GM12892 (cell line): Measurements from ENCODE around the gene TLE2.
"Not testable (repeated sequence)": the region's sequence is repeated elsewhere in the genome, so short reads cannot be mapped to it uniquely, and the experiment has no call there.

Experiments used
- DNase-seq: peaks from one replicate; pipeline ENCODE4 v3.0.0; 2011; ENCODE audit not compliant: insufficient read length
- FAIRE-seq: peaks from 2 replicates; lab custom pipeline; 2011; peaks lifted over from hg19 to GRCh38; lab: Jason Lieb, UNC
- POLR2A ChIP-seq: IDR thresholded peaks from 2 replicates; pipeline ENCODE4 v1.6.1; 2011; ENCODE audit warnings: low read depth, low read length, control low read depth
- POLR2AphosphoS5 ChIP-seq: IDR thresholded peaks from 2 replicates; pipeline ENCODE4 v1.6.1; 2011; ENCODE audit warnings: low read depth, low read length, control low read depth
- TAF1 ChIP-seq: IDR thresholded peaks from 2 replicates; pipeline ENCODE4 v1.6.1; 2011; ENCODE audit warnings: low read depth, mild to moderate bottlenecking, control low read depth, low read length, borderline replicate concordance

The TLE2 gene

GRCh38 chr19:3054972-3055740 is 26.1 kb upstream of the TLE2 start:
- FAIRE-seq: no peak

GRCh38 chr19:3054265-3054971 is 25.3 kb upstream of the TLE2 start:
- DNase-seq: no peak
- TF ChIP-seq TAF1 (no peak), POLR2AphosphoS5 (no peak), POLR2A (no peak; the same call in 1 of the 2 replicates)
- FAIRE-seq: no peak

More at GRCh38 chr19:3054972-3055740, 26.1 kb upstream of the TLE2 start:
- TF ChIP-seq POLR2AphosphoS5 (no peak), TAF1 (no peak), POLR2A (no peak)
- DNase-seq: no peak

DNA sequence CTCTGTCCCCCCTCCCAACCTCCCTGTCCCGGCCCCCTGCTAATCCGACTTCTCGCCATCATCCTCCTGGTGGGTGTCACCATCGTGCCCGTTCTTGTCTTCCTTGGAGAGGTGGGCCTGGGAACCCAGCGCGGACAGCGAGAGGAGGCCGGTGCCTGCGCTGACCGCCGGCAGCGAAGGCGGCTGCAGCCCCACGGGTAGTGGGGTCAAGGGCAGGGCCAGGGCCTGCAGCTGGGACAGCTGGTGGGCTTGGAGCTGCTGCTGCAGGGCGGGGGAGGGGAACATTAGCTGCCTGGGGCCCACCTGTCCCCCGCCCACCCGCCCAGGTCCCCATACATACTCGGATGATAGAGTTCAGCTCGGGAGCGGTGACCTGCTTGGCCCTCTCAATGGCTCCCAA is 24.7 kb upstream of the TLE2 start:
- TF ChIP-seq POLR2A (no peak), POLR2AphosphoS5 (no peak), TAF1 (no peak)
- DNase-seq: no peak
- no peak for FAIRE-seq

DNA sequence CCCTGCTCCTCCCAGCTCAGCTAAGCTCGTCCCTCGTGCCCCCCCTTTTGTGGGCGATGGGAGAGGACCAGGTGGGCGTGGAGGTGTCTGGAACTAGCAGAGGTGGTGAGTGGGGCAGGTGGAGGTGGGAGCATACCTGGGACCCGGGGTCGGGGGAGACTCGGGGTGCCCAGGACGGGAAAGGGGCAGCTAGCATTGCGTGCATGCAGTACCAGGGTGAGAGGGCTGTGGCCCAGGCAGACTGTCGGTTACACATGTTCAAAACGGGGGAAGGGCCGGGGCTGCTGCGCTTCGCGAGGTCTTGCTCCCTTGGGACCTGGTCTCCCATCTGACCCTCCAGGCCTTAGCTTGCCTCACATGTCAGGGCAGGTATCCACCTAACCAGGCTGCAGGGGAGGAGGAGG is 24.1 kb upstream of the TLE2 start:
- DNase-seq (no peak), FAIRE-seq (no peak)
- TF ChIP-seq TAF1 (no peak), POLR2AphosphoS5 (no peak), POLR2A (no peak; the same call in 1 of the 2 replicates)

DNA sequence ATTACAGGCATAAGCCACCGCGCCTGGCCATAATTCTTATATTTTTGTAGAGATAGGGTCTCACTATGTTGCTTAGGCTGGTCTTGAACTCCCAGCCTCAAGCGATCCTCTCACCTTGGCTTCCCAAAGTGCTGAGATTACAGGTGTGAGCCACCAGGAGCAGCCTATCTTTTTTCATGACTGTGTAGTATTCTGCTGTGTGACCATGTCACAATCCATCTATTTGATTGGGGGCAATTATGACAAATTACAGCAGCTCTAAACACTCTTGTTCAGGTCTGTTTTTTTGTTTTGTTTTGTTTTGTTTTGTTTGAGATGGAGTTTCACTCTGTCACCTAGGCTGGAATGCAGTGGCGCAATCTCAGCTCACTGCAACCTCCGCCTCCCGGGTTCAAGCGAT is 20.9 kb upstream of the TLE2 start:
- not testable (repeated sequence) for DNase-seq, FAIRE-seq

DNA sequence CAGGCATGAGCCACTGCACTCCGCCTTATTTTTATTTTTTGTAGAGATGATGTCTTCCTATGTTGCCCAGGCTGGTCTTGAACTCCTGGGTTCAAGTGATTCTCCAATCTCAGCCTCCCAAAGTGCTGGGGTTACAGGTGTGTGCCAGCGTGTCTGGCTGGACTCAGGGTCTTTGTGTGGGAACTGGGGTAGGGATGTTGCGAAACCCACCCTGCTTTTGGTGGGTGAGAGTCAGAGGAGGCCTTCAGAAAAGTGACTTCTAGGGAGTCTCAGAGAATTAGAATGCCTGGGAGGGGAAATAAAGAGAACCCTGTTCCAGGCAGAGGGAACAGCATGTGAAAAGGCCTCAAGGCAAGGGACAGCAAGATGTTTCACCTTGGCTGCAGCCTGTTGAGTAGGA is 20.0 kb upstream of the TLE2 start:
- no peak for DNase-seq
- no peak for FAIRE-seq
- TF ChIP-seq POLR2A: no peak
- TF ChIP-seq TAF1: no peak
- TF ChIP-seq POLR2AphosphoS5: no peak

DNA sequence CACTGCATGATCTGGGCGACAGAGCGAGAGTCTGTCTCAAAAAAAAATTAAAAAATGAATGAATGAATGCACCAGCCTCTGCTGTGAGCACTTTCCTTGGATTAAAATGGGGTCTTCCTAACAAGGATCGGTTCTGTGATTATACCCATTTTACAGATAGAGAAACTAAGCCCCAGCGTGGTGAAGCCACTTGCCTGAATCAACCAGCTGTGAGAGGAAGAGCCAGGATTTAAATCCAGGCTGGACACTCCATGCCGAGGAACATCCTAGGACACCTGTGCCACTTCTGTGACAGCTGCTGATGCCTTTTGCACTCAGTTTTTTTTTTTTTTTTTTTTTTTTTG is 19.1 kb upstream of the TLE2 start:
- FAIRE-seq: no peak

GRCh38 chr19:3047496-3048189 is 18.6 kb upstream of the TLE2 start:
- FAIRE-seq (no peak), DNase-seq (no peak)
- TF ChIP-seq POLR2AphosphoS5: no peak
- TF ChIP-seq TAF1: no peak
- TF ChIP-seq POLR2A: no peak

More for the DNA sequence above, 19.1 kb upstream of the TLE2 start:
- TF ChIP-seq TAF1 (no peak), POLR2A (no peak), POLR2AphosphoS5 (no peak)
- DNase-seq: no peak

- no peak for DNase-seq
- no peak for TF ChIP-seq TAF1
- FAIRE-seq: no peak
Observed at GRCh38 chr19:3046698-3047495, 17.8 kb upstream of the TLE2 start.

DNA sequence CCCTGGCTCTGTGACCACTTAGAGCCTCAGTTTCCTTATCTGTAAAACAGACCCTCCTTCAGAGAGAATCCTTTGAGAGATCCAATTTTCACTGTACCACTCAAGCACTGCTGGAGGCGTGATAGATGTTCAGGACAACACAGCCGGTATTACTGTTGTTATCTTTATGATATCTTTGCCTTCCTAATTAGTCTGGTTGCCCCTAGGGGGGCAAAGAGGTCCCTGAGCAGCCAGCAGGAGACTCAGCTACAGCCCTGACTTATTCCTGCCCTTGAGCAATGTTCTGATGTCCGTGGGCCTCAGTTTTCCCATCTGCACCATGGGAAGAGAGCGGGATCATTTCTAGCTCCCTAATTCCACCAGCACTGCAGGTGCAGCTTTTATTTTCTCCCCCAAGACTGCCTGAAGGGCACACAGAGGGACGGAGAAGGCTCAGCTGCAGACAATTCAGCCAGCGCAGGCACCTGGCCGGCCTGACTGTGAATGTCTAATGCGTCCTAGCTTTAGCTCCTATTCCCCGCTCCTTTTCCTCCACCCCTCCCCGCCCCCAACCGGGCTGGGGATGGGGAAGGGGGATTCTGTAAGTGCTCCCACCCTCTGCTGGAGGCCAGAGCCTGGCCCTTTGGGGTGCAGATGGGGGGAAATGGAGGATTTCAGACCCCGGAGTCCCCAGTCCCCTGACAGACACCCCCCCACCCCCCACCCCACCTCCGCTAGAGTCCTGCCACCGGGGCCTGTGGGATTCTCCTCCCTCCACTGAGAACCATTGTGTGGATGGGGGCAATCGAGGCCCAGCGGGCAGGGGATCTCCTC is 17.0 kb upstream of the TLE2 start:
- TF ChIP-seq POLR2A (no peak), POLR2AphosphoS5 (no peak), TAF1 (no peak)
- FAIRE-seq: no peak

More for the DNA sequence above, 17.0 kb upstream of the TLE2 start:
- DNase-seq: no peak
